Peyer's patch (tissue), 4 donors: ENCODE results near the gene ACADVL.

Source experiments
- CTCF ChIP-seq, 6 experiments: fragments of 450-650 bp in 4 of 6; fragments of 200-600 bp in 2 of 6; sonication (generic) in 1 of 6; IDR thresholded peaks; one replicate each; pipeline ENCODE4 v1.5.1; 2017 to 2019; ENCODE audit warnings: antibody characterized with exemption in 6 of 6, mild to moderate bottlenecking in 3 of 6, moderate library complexity in 1 of 6
- POLR2A ChIP-seq, 2 donors: fragments of 450-650 bp; IDR thresholded peaks; one replicate each; pipeline ENCODE4 v1.5.1; 2017; ENCODE audit warnings: antibody characterized with exemption in 2 of 2, mild to moderate bottlenecking in 2 of 2, moderate library complexity in 2 of 2

DNA sequence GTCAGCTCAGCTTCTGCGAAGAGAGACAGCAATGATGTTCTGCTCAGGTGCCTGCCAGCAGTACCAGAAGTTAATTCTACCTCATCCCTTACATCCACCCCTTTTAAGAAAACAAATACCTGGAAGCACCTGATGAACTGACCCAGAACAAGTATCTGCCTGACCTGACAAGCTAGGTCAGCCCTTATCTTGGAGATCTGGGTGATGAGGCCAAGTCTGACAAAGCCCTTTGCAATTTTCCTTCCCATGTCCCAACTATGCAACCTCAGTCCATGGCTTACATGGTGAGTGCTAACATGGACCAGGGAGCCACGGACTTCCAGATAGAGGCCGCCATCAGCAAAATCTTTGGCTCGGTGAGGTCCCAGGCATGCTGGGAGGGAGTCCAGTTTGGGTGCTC lies 3.6 kb downstream of the ACADVL start:
- no peak for TF ChIP-seq CTCF (IDR thresholded peaks at IDR 0.05)
- no peak for TF ChIP-seq POLR2A (IDR thresholded peaks at IDR 0.05)
